Stimulated activated CD8-positive, alpha-beta memory T cell treated with anti-CD3 and anti-CD28 coated beads, Interleukin-15, amount 100 ng/mL, for 24 hours (primary cell): ENCODE measurements around the gene RELA.
A peak's percentile ranks its signal among the peaks of the same experiment; 100 is the strongest.
"Not testable (repeated sequence)": the region's sequence is repeated elsewhere in the genome, so short reads cannot be mapped to it uniquely, and the experiment has no call there.

ENCODE experiments used
- DNase-seq: peaks from one replicate; pipeline ENCODE4 v3.0.0-alpha.2; 2020; ENCODE audit warnings: low read depth

Gene RELA

GRCh38 chr11:65662799-65663638, at the start of gene RELA:
Gene RELA (minus strand): TSS chr11:65662916. CDS start chr11:65662832, 84 bp downstream.
- peak; percentile 71 for DNase-seq

GRCh38 chr11:65711785-65712632, 49.3 kb upstream of the RELA start, which contains the start of gene KAT5:
Gene KAT5 (plus strand): TSS chr11:65712252. CDS start chr11:65712268, 16 bp downstream.
- DNase-seq, result peak; percentile 92

GRCh38 chr11:65710421-65710820, 47.7 kb upstream of the RELA start:
- no peak for DNase-seq

GRCh38 chr11:65709661-65710060, 46.9 kb upstream of the RELA start:
- no peak for DNase-seq

GRCh38 chr11:65708451-65708850, 45.7 kb upstream of the RELA start:
- DNase-seq, result no peak

GRCh38 chr11:65707002-65707401, 44.3 kb upstream of the RELA start:
- DNase-seq, result not testable (repeated sequence)

GRCh38 chr11:65706303-65706763, 43.6 kb upstream of the RELA start:
- DNase-seq, result not testable (repeated sequence)

GRCh38 chr11:65703846-65704245, 41.1 kb upstream of the RELA start:
- no peak for DNase-seq

GRCh38 chr11:65701686-65702085, 39.0 kb upstream of the RELA start:
- no peak for DNase-seq

GRCh38 chr11:65700399-65700798, 37.7 kb upstream of the RELA start:
- no peak for DNase-seq

- DNase-seq, result no peak
These were observed 36.6 kb upstream of the RELA start for GRCh38 chr11:65699306-65699705.

GRCh38 chr11:65698205-65698604, 35.5 kb upstream of the RELA start:
- DNase-seq, result no peak

- no peak for DNase-seq
These were observed 34.3 kb upstream of the RELA start for GRCh38 chr11:65696802-65697552.

GRCh38 chr11:65695459-65696241, 32.9 kb upstream of the RELA start:
- no peak for DNase-seq

- no peak for DNase-seq
These were observed 29.7 kb upstream of the RELA start for GRCh38 chr11:65692367-65692766.

GRCh38 chr11:65691847-65692246, 29.1 kb upstream of the RELA start:
- DNase-seq, result not testable (repeated sequence)

- DNase-seq, result no peak
These were observed 23.3 kb upstream of the RELA start for GRCh38 chr11:65685981-65686380.

- not testable (repeated sequence) for DNase-seq
These were observed 20.8 kb upstream of the RELA start for GRCh38 chr11:65683480-65683879.

GRCh38 chr11:65680192-65680743, 17.6 kb upstream of the RELA start:
- DNase-seq, result no peak

- DNase-seq, result no peak
These were observed 10.3 kb upstream of the RELA start for GRCh38 chr11:65672982-65673381.
